IMR-90 (cell line): ENCODE results near the gene SMTN. TPM values are rescaled to one million over a fixed set of nuclear protein-coding genes. Genes with fewer than 3 reads are reported as not detected.

Experiments used
- ATAC-seq: fragments of 200-7000 bp; cut with Tn5 transposase; 2 replicates; pipeline ENCODE4 v1.9.1; 2020; ENCODE audit warnings: low read depth, mild to moderate bottlenecking, moderate library complexity
- BruUV-seq: library from RNA; stranded (reverse); fragments of 400-500 nt; replicated peaks from 2 replicates; lab custom pipeline; 2021; lab: Mats Ljungman, UMichigan
- CTCF ChIA-PET: fragments of 300-600 bp; formaldehyde crosslinking; extraction: SDS; loops from one replicate; lab custom pipeline; 2021; ENCODE audit warnings: antibody characterized with exemption; lab: Yijun Ruan, JAX
- POLR2A ChIA-PET: fragments of 300-600 bp; sonication (Branson Sonifier 250); formaldehyde crosslinking; loops from one replicate; lab custom pipeline; 2022; ENCODE audit warnings: antibody characterized with exemption; ENCODE audit not compliant: unreplicated experiment; lab: Charles Lee
- DNase-seq: peaks from one replicate; pipeline ENCODE4 v3.0.0; 2013
- H2AFZ ChIP-seq: replicated peaks from 2 replicates; pipeline ENCODE3; 2013; ENCODE audit warnings: low read length, mild to moderate bottlenecking; ENCODE audit not compliant: poor library complexity
- H2AK5ac ChIP-seq: 2 replicates; pipeline ENCODE4 v1.6.1; 2013; ENCODE audit warnings: low read depth, low read length, inconsistent platforms
- H2AK9ac ChIP-seq: replicated peaks from 2 replicates; pipeline ENCODE3; 2013; ENCODE audit warnings: mild to moderate bottlenecking, low read depth, low read length, moderate library complexity; ENCODE audit not compliant: poor library complexity
- H2BK120ac ChIP-seq: 2 replicates; pipeline ENCODE4 v1.6.1; 2013; ENCODE audit warnings: low read depth, low read length, inconsistent platforms
- H2BK15ac ChIP-seq: 3 replicates; pipeline ENCODE4 v1.6.1; 2013; ENCODE audit warnings: low read depth, low read length, inconsistent platforms
- H2BK20ac ChIP-seq: 2 replicates; pipeline ENCODE4 v1.6.1; 2013; ENCODE audit warnings: low read depth, mild to moderate bottlenecking, inconsistent platforms, low read length, moderate library complexity
- H2BK5ac ChIP-seq: 2 replicates; pipeline ENCODE4 v1.6.1; 2013; ENCODE audit warnings: mild to moderate bottlenecking, low read depth, low read length, inconsistent platforms; ENCODE audit not compliant: poor library complexity, severe bottlenecking
- H3K14ac ChIP-seq: replicated peaks from 2 replicates; pipeline ENCODE4 v1.6.1; 2013; ENCODE audit warnings: low read depth, low read length, inconsistent platforms
- H3K18ac ChIP-seq: 2 replicates; pipeline ENCODE4 v1.6.1; 2013; ENCODE audit warnings: low read depth, low read length, control low read depth
- H3K23ac ChIP-seq: 2 replicates; pipeline ENCODE4 v1.6.1; 2013; ENCODE audit warnings: low read depth, low read length, inconsistent platforms
- H3K27ac ChIP-seq: 2 replicates; pipeline ENCODE4 v1.5.1; 2013; ENCODE audit warnings: mild to moderate bottlenecking, control low read depth, low read length; ENCODE audit not compliant: insufficient read depth
- H3K27me3 ChIP-seq: 2 replicates; pipeline ENCODE4 v1.6.1; 2013; ENCODE audit warnings: low read length; ENCODE audit not compliant: control insufficient read depth, insufficient read depth
- H3K36me3 ChIP-seq: 2 replicates; pipeline ENCODE4 v1.6.1; 2013; ENCODE audit warnings: low read length, mixed read lengths; ENCODE audit not compliant: control insufficient read depth, insufficient read depth
- H3K4ac ChIP-seq: 2 replicates; pipeline ENCODE4 v1.6.1; 2013; ENCODE audit warnings: low read depth, low read length, inconsistent platforms
- H3K4me1 ChIP-seq: 2 replicates; pipeline ENCODE4 v1.6.1; 2013; ENCODE audit warnings: low read length, mixed read lengths; ENCODE audit not compliant: control insufficient read depth, insufficient read depth
- H3K4me2 ChIP-seq: 2 replicates; pipeline ENCODE4 v1.6.1; 2013; ENCODE audit warnings: low read depth, mild to moderate bottlenecking, control low read depth, low read length, moderate library complexity
- H3K4me3 ChIP-seq: 2 replicates; pipeline ENCODE4 v1.5.1; 2013; ENCODE audit warnings: low read depth, mild to moderate bottlenecking, control low read depth, low read length, moderate library complexity; ENCODE audit not compliant: insufficient read depth
- H3K56ac ChIP-seq: 2 replicates; pipeline ENCODE4 v1.6.1; 2013; ENCODE audit warnings: low read length, inconsistent platforms; ENCODE audit not compliant: insufficient read depth; ENCODE audit errors: extremely low read depth
- H3K79me1 ChIP-seq, 2 experiments: 2 replicates each; pipeline ENCODE4 v1.6.1; 2013; ENCODE audit warnings: low read length in 2 of 2, inconsistent platforms in 1 of 2, low read depth in 1 of 2
- H3K9ac ChIP-seq: 2 replicates; pipeline ENCODE4 v1.6.1; 2013; ENCODE audit warnings: low read depth, low read length, control low read depth
- H3K9me1 ChIP-seq: 2 replicates; pipeline ENCODE4 v1.6.1; 2013; ENCODE audit warnings: low read length, inconsistent platforms; ENCODE audit not compliant: insufficient read depth
- H3K9me3 ChIP-seq: 2 replicates; pipeline ENCODE4 v1.6.1; 2013; ENCODE audit warnings: low read length; ENCODE audit not compliant: control insufficient read depth, insufficient read depth
- H4K20me1 ChIP-seq: 2 replicates; pipeline ENCODE4 v1.6.1; 2013; ENCODE audit warnings: low read length, inconsistent platforms; ENCODE audit not compliant: insufficient read depth
- H4K5ac ChIP-seq: 2 replicates; pipeline ENCODE4 v1.6.1; 2013; ENCODE audit warnings: mild to moderate bottlenecking, low read depth, low read length, control low read depth
- H4K8ac ChIP-seq, 2 experiments: 2 replicates each; pipeline ENCODE4 v1.6.1; 2013; ENCODE audit warnings: low read depth in 2 of 2, low read length in 2 of 2, control low read depth in 1 of 2, inconsistent platforms in 1 of 2
- H4K91ac ChIP-seq: 2 replicates; pipeline ENCODE4 v1.6.1; 2013; ENCODE audit warnings: low read depth, low read length, inconsistent platforms; ENCODE audit not compliant: insufficient read depth
- CHD1 ChIP-seq: IDR thresholded peaks from 2 replicates; pipeline ENCODE4 v1.6.1; 2012; ENCODE audit warnings: low read depth, low read length, improper control_type of control experiment
- ELK1 ChIP-seq: fragments of 150-350 bp; IDR thresholded peaks from 2 replicates; pipeline ENCODE4 v1.6.1; 2016; ENCODE audit warnings: low read depth, mild to moderate bottlenecking, low read length, moderate library complexity, borderline replicate concordance
- MAZ ChIP-seq: IDR thresholded peaks from 2 replicates; pipeline ENCODE4 v1.6.1; 2012; ENCODE audit warnings: low read depth, mild to moderate bottlenecking, low read length, improper control_type of control experiment, moderate library complexity, borderline replicate concordance
- MXI1 ChIP-seq: IDR thresholded peaks from 2 replicates; pipeline ENCODE4 v1.6.1; 2012; ENCODE audit warnings: low read depth, mild to moderate bottlenecking, low read length, moderate library complexity, borderline replicate concordance
- NFE2L2 ChIP-seq: fragments of 150-350 bp; IDR thresholded peaks from 2 replicates; pipeline ENCODE4 v1.6.1; 2016; ENCODE audit warnings: low read depth, mild to moderate bottlenecking, low read length
- POLR2A ChIP-seq: IDR thresholded peaks from 2 replicates; pipeline ENCODE4 v1.6.1; 2012; ENCODE audit warnings: mild to moderate bottlenecking, low read depth, low read length
- RAD21 ChIP-seq: IDR thresholded peaks from 2 replicates; pipeline ENCODE4 v1.6.1; 2012; ENCODE audit warnings: low read length, improper control_type of control experiment
- RCOR1 ChIP-seq: IDR thresholded peaks from 2 replicates; pipeline ENCODE4 v1.6.1; 2012; ENCODE audit warnings: mild to moderate bottlenecking, low read length, improper control_type of control experiment; ENCODE audit not compliant: insufficient replicate concordance
- RFX5 ChIP-seq: IDR thresholded peaks from 2 replicates; pipeline ENCODE4 v1.8.0; 2012; ENCODE audit warnings: low read depth, mild to moderate bottlenecking, low read length, moderate library complexity
- USF2 ChIP-seq: fragments of 150-350 bp; IDR thresholded peaks from 2 replicates; pipeline ENCODE4 v1.6.1; 2017; ENCODE audit warnings: mild to moderate bottlenecking, antibody characterized with exemption, low read length, low read depth
- WGBS, 2 experiments: methylation state at CpG; one replicate each; pipeline versions ENCODE4 v1.1.5 to v1.1.7; 2013; ENCODE audit warnings: missing lambda C conversion rate in 2 of 2; ENCODE audit not compliant: insufficient read length in 1 of 2; ENCODE audit errors: extremely low coverage in 2 of 2; 5-methylcytosine and 5-hydroxymethylcytosine counted together
- dilution Hi-C: fragments of 300-500 bp; cut with HindIII; formaldehyde crosslinking; loops from one replicate; pipeline ENCODE4 v1.14.3; 2018; ENCODE audit warnings: low sequenced_read_pairs; ENCODE audit not compliant: unreplicated experiment
- in situ Hi-C: fragments of 300-500 bp; cut with MboI; formaldehyde crosslinking; loops from 3 replicates; pipeline ENCODE4 v1.14.3; 2019; ENCODE audit warnings: low sequenced_read_pairs, inconsistent platforms, mixed read lengths
- intact Hi-C: fragments of 100-400 bp; cut with micrococcal nuclease; formaldehyde crosslinking; loops from 2 replicates; pipeline ENCODE4 v1.10.0; 2022
- polyA plus RNA-seq, 3 experiments: library from polyadenylated mRNA; depleted of rRNA; stranded (reverse); fragments of >200 nt; gene quantifications; 2 replicates each; pipeline ENCODE4 v1.2.3, GENCODE V29; 2012; ENCODE audit warnings: low replicate concordance in 1 of 3
- total RNA-seq: library from RNA; depleted of rRNA; stranded (reverse); fragments of >200 nt; gene quantifications from 2 replicates; pipeline ENCODE4 v1.2.3, GENCODE V29; 2012

SMTN gene
- total and polyA plus RNA-seq, 2 of the 4 experiments (the other 2 are of a cell fraction): 53.6 to 63.7 TPM

- ATAC-seq (no peak), DNase-seq (no peak)
- no peak overlapping the region for H3K18ac ChIP-seq
- in situ Hi-C loops (loop anchor here (5.0 kb wide), 1 partner anchor 141 kb away; no protein-coding TSS in a partner anchor), dilution Hi-C loops (no loop called here), intact Hi-C loops (no loop called here)
- H3K79me1 ChIP-seq: peaks cover 43 to 81% of the 10 kb centered on the region in 2 experiments
- 0 out of 2 replicates have a peak overlapping the region, but pooled peaks have one; percentile 52 for H2AK5ac ChIP-seq
- ChIA-PET POLR2A (no interaction called here), CTCF (no interaction called here)
- no peaks in the 10 kb centered on the region for H3K9me3 ChIP-seq
- H2BK5ac ChIP-seq: no peak overlapping the region
- WGBS, 2 experiments: 96% methylated on average over 14 of the region's 26 CpGs; no CpG with 5 or more reads in 1 of the 2 experiments
- H3K4ac ChIP-seq: no peak overlapping the region
- no peak overlapping the region for H4K91ac ChIP-seq
- no peak overlapping the region for H3K23ac ChIP-seq
- H3K4me1 ChIP-seq: peaks cover 14% of the 10 kb centered on the region
- no peak overlapping the region for H2BK120ac ChIP-seq
- peaks cover 63% of the 10 kb centered on the region for H3K36me3 ChIP-seq
- no peak overlapping the region for H4K5ac ChIP-seq
- peak overlapping the region; percentile 65 for H2AK9ac ChIP-seq
- no peak overlapping the region for H2BK20ac ChIP-seq
- H4K20me1 ChIP-seq: peaks cover 22% of the 10 kb centered on the region
- H3K4me2 ChIP-seq: no peak overlapping the region
- H2BK15ac ChIP-seq: no peak overlapping the region
- H3K9me1 ChIP-seq: peaks cover 4% of the 10 kb centered on the region; the same call in 1 of the 2 replicates
- H3K9ac ChIP-seq: no peak overlapping the region
- no peak overlapping the region for H4K8ac ChIP-seq
- H3K56ac ChIP-seq: no peak overlapping the region
- no peaks in the 10 kb centered on the region for H3K27me3 ChIP-seq
- no peak overlapping the region for H3K4me3 ChIP-seq
- H3K14ac ChIP-seq: no peak overlapping the region
- BruUV-seq: no TSS peak
- H2AFZ ChIP-seq: peak overlapping the region; percentile 41
- TF ChIP-seq MAZ (no peak), MXI1 (no peak), ELK1 (no peak), RFX5 (no peak), CHD1 (no peak), USF2 (no peak), POLR2A (no peak), RAD21 (no peak), NFE2L2 (no peak), RCOR1 (no peak)
- H3K27ac ChIP-seq: no peak overlapping the region
These were observed 7.3 kb downstream of the SMTN start for GRCh38 chr22:31088233-31088986.
